BJ (cell line): Measurements from ENCODE around the gene COL24A1. TPM values are rescaled to one million over a fixed set of nuclear protein-coding genes. Genes with fewer than 3 reads are reported as not detected.
"Not testable (repeated sequence)": the region's sequence is repeated elsewhere in the genome, so short reads cannot be mapped to it uniquely, and the experiment has no call there.

Source experiments
- CTCF ChIA-PET: fragments of 350-600 bp; formaldehyde crosslinking; extraction: SDS; loops from one replicate; lab custom pipeline; 2021; ENCODE audit warnings: antibody characterized with exemption, inconsistent platforms; lab: Yijun Ruan, JAX
- POLR2A ChIA-PET: fragments of 300-600 bp; sonication (Branson Sonifier 250); formaldehyde crosslinking; extraction: SDS; loops from one replicate; lab custom pipeline; 2021; ENCODE audit warnings: antibody characterized with exemption; lab: Charles Lee
- DNase-seq: peaks from one replicate; pipeline ENCODE4 v3.0.0-alpha.2; 2011; ENCODE audit warnings: low read depth
- H3K27me3 ChIP-seq: 2 replicates; pipeline ENCODE4 v1.6.0; 2011; ENCODE audit warnings: low read length; ENCODE audit not compliant: control insufficient read depth, insufficient read depth
- H3K36me3 ChIP-seq: 2 replicates; pipeline ENCODE4 v1.5.1; 2011; ENCODE audit warnings: low read length; ENCODE audit not compliant: control insufficient read depth, insufficient read depth
- H3K4me3 ChIP-seq: 2 replicates; pipeline ENCODE4 v1.5.1; 2011; ENCODE audit warnings: low read depth, mild to moderate bottlenecking, control low read depth, low read length
- CTCF ChIP-seq: IDR thresholded peaks from 2 replicates; pipeline ENCODE4 v1.5.1; 2011; ENCODE audit warnings: low read depth, mild to moderate bottlenecking, control low read depth, inconsistent platforms, low read length, moderate library complexity; ENCODE audit not compliant: insufficient read depth
- polyA plus RNA-seq: library from polyadenylated mRNA; depleted of rRNA; stranded (reverse); fragments of >200 nt; gene quantifications from 2 replicates; pipeline ENCODE4 v1.2.3, GENCODE V29; 2011

Gene COL24A1
- polyA plus RNA-seq, 1 experiment: 0.28 TPM

GRCh38 chr1:85976516-85977205 lies 179.9 kb downstream of the COL24A1 start:
- no peaks in the 10 kb centered on the region for H3K36me3 ChIP-seq
- no peak for TF ChIP-seq CTCF
- no peak for DNase-seq
- H3K27me3 ChIP-seq: no peaks in the 10 kb centered on the region
- CTCF ChIA-PET: interaction anchor here (0.8 kb wide), 1 partner anchor 42 kb away, joined by 3 read pairs; no protein-coding TSS in a partner anchor
- H3K4me3 ChIP-seq: no peak overlapping the region
- POLR2A ChIA-PET: no interaction called here

GRCh38 chr1:85975912-85976371 lies 180.6 kb downstream of the COL24A1 start:
- POLR2A ChIA-PET: no interaction called here
- no peak for TF ChIP-seq CTCF
- CTCF ChIA-PET: interaction anchor here (0.8 kb wide), 1 partner anchor 42 kb away, joined by 3 read pairs; no protein-coding TSS in a partner anchor

GRCh38 chr1:85962457-85962856 lies 194.1 kb downstream of the COL24A1 start:
- H3K4me3 ChIP-seq: no peak overlapping the region
- TF ChIP-seq CTCF: no peak
- H3K27me3 ChIP-seq: no peaks in the 10 kb centered on the region
- ChIA-PET POLR2A (no interaction called here), CTCF (no interaction called here)
- H3K36me3 ChIP-seq: no peaks in the 10 kb centered on the region
- DNase-seq: no peak

More at GRCh38 chr1:85975912-85976371, 180.6 kb downstream of the COL24A1 start:
- no peak for DNase-seq
- Histone ChIP-seq H3K27me3 (no peaks in the 10 kb centered on the region), H3K4me3 (no peak overlapping the region), H3K36me3 (no peaks in the 10 kb centered on the region)

- H3K4me3 ChIP-seq: no peak overlapping the region
- no peak for TF ChIP-seq CTCF
- DNase-seq: no peak
- ChIA-PET POLR2A (no interaction called here), CTCF (no interaction called here)
- no peaks in the 10 kb centered on the region for H3K36me3 ChIP-seq
- H3K27me3 ChIP-seq: no peaks in the 10 kb centered on the region
Observed at GRCh38 chr1:85957760-85958159, 198.8 kb downstream of the COL24A1 start.

- CTCF ChIA-PET, H3K27me3 ChIP-seq: not testable (repeated sequence)
Observed at GRCh38 chr1:85955218-85955617, 201.4 kb downstream of the COL24A1 start.

More at GRCh38 chr1:85955218-85955617, 201.4 kb downstream of the COL24A1 start:
- DNase-seq, H3K4me3 ChIP-seq, H3K36me3 ChIP-seq, POLR2A ChIA-PET: not testable (repeated sequence)
